GM18951 (cell line): Measurements from ENCODE around the gene KIAA1958.

ENCODE experiments used
- POLR2A ChIP-seq: IDR thresholded peaks from 4 replicates; pipeline ENCODE4 v1.6.1; 2011; ENCODE audit warnings: mild to moderate bottlenecking; ENCODE audit not compliant: insufficient read length, insufficient read depth; ENCODE audit errors: extremely low read depth
- in situ Hi-C: fragments of 300-500 bp; cut with MboI; formaldehyde crosslinking; loops from one replicate; pipeline ENCODE4 v1.12.0; 2022; ENCODE audit warnings: low sequenced_read_pairs, mixed read lengths, inconsistent platforms; ENCODE audit not compliant: unreplicated experiment

KIAA1958 gene

DNA sequence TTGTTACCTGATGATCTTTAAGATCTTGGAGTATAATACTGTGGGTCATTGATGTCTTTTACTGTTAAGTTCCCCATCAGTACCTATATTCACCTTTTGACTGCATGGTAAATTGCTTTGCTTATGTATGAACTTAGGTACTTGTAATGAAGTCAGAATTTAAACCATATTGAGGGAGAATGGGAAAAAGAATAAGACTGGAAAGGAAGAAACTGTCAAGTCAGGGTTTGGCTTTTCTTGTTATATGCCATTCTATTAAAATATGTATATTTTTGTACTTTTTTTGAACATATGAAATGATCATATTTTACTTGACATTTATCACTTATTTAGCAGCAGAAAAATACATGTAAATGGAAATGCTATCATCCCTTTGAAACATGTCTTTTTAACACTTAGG, 58.6 kb downstream of the KIAA1958 start:
- in situ Hi-C loops: no loop called here
- TF ChIP-seq POLR2A: no peak

DNA sequence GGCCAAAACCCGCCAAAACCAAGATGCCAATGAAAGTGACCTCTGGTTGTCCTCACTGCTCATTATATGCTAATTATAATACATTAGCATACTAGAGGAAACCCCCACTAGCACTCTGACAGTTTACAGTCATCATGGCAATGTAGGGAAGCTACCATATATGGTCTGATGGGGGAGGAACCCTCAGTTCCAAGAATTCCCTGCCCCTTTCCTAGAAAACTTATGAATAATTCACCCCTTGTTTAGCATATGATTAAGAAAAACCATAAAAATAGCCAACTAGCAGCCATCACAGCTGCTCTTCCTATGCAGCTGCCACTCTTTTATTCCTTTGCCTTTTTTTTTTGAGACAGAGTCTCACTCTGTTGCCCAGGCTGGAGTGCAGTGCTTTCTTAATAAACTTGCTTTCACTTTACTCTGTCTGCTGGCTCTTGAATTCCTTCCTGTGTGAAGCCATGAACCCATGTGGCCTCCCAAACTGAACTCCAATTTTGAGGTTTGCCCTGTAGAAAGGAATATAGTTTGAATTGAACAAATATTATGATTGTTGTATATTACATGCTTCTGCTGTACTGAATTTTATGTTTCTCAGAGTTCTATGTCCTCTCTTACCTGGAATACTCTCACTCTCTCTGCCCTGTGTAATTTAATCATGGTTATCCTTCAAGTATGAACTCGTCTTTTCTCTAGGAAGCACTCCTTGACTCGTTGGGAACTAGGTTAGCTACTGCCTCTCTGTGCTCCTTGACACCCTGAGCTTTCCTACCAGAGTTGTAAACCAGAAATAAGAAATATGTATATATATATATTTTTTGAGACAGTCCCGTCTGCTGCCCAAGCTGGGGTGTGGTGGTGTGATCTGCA, 59.8 kb downstream of the KIAA1958 start:
- in situ Hi-C loops: no loop called here
- TF ChIP-seq POLR2A: no peak

DNA sequence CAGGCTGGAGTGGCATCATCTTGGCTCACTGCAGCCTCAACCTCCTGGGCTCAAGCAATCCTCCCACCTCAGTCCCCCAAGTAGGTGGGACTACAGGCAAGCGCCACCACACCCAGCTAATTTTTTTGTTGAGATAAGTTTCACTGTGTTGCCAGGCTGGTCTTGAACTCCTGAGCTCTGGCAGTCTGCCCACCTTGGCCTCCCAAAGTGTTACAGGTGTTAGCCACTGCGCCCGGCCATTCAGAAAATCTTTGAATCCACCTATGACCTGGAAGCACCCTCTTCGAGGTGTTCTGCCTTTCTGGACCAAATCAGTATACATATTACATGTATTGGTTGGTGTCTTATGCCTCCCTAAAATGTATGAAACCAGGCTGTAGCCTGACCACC, 61.4 kb downstream of the KIAA1958 start:
- in situ Hi-C loops: no loop called here
- no peak for TF ChIP-seq POLR2A

DNA sequence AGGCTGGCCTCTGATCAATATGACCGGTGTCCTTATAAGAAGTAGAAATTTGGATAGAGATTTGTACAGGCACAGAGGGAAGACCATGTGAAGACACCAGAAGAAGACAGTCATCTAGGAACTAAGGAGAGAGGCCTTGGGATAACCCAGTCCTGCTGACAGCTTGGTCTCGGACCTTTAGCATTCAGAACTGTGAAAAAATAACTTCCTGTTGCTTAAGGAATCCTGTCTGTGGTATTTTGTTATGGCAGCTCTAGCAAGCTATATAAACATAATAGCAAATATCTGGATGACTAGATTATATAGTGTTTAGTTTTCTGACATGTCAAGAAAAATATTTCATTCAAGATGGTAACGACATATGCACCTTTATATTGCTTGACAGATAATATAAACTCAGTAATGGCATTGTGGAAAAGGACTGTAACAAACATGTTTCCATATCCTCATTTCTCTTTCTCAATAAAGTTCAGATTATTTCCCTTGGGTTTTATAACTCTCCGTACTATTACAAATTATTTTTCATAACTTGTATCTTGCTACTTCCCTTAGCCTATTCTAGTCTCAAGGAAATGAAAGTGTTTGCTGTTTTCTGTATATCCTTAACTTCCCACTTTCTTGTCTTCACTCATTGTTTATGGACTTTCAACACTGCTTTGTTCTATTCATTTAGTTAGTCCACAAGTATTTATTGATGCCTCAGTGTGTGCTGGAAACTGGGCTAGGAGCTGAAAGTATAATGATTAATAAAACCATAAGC, 62.4 kb downstream of the KIAA1958 start:
- in situ Hi-C loops: no loop called here
- no peak for TF ChIP-seq POLR2A

DNA sequence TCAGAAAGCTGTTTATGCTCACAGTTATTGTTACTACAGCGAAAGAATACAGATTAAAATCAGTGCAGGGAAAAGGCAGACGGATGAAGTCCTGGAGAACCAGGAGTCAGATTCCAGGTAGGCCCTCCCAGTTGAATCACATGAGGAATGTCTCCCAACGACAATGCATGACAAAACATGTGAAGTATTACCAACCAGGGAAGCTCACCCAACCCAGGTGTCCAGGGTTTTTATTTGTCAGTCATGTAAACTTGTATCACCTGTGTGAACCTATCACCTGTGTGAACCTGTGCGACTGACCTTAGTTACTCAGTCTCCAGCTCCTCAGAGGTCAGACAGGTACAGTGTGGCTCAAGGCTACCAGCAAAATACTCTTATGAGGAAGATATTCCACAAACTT, 63.9 kb downstream of the KIAA1958 start:
- in situ Hi-C loops: no loop called here
- TF ChIP-seq POLR2A: no peak

DNA sequence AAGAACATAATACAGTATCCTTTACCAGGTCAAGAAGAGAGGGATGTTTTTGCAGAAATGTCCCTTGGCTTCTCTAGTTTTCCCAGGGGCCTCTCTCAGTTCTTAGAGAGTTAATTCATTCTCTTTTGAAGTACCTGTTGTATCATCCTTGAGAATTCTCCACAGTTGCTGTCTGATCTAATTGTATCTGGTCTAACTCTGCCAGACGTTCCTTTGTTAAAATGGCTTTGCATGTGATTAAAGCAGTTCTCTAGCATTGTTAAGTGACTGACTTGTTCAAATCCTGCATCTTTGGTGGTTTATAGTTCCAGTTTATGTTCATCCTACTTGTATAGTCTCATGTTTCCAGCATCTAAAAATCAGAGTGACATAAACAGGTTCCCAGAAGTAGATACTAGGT, 65.0 kb downstream of the KIAA1958 start:
- no peak for TF ChIP-seq POLR2A
- in situ Hi-C loops: no loop called here

DNA sequence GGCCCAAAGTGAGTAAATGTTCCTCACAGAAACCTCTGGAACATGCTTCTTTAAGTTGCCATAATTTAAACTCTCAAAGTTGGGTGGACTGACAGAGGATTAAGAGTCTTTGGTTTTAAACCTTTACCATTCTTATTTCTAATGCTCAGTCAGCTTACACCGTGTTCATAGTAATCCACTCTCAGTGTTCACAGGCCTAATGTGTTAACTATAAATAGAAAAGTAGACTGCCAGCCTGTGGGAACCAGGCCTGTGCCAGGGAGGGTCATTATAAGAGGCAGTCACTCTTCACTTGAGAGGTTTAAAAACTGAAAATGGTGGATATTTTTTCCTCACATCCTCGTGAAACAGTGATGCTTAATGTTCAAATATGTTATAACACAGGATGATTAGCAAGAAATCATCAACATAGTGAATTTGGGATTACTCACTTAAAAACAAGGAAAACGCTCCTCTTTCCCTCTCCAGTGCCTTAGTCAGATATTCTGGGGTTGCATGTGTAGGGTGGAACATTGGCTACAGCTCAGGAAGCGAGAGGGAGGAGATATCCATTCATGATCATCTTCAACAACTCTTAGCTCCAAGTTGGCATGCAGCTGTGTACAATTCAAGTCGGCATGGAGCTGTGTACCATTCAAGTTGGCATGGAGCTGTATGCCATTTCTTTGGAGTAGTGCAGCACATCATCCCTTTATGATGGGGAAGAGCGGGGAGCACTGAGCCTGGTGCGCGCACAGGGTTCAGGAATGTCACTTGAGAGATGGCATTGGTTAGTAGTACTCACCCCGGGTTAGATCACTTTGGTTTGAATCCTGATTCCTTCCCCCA, 65.8 kb downstream of the KIAA1958 start:
- in situ Hi-C loops: no loop called here
- no peak for TF ChIP-seq POLR2A

DNA sequence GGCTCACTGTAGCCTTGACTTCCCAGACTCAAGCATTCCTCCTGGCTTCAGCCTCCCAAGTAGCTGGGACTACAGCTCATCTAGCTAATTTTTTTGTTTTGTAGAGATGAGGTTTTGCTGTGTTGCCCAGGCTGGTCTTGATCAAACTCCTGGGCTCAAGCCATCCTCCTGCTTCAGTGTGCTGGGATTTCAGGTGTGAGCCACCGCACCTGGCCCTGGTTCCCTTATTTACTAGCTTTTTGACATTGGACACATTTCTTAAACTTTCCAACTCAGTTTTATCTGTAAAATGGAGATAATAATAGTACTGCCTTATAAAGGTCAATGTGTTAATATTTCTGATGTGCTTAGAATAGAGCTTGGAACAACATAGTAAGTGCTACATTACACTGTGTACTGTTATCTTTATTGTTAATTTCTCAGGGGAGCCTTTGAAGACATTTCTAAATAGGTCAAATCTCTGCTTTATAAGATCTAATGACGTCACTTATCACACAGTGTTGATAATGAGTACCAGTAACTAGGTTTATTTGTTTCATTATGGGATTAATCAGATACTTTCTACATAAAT, 66.7 kb downstream of the KIAA1958 start:
- in situ Hi-C loops: no loop called here
- no peak for TF ChIP-seq POLR2A

DNA sequence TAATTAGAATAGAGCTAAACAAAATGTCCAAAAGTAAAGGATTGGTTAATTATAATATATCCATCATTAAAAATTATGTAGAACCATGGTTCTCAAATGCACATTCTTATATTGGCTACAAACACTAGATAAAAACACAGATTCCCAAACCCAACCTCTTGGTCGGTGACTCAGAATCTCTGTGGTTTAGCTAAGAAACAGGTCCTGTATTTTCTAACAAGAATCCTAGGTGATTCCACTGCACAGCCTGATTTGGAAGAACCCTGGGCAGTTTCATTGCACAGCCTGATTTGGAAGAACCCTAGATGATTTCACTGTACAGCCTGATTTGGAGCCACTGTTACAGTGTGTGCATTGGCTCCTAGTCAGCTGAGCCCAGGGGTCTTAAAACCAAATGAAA, 67.9 kb downstream of the KIAA1958 start:
- in situ Hi-C loops: no loop called here
- TF ChIP-seq POLR2A: no peak

DNA sequence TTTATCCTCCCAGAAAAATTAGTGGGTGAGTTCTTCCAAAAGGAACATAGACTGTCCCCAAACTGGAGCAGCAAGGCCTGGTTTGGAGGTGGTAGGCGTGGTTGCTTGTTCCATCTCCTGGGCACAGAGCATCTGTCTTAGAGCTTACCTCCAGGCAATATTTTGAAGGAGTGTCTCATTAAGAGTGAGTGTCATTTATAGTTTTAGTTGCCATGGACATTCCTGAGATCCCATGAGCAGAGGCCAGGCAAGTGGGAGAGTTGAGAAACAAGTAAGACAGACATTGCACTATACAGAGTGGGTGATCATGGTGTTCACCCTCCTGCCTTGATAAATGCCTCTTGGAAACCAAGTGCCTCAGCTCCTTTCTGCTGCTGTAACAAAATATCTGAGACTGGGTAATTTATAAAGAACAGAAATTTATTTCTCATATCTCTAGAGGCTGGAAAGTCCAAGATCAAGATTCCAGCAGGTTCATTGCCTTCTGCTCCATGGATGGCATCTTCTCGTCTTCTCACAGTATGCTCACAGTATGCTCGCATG, 68.5 kb downstream of the KIAA1958 start:
- no peak for TF ChIP-seq POLR2A
- in situ Hi-C loops: no loop called here

DNA sequence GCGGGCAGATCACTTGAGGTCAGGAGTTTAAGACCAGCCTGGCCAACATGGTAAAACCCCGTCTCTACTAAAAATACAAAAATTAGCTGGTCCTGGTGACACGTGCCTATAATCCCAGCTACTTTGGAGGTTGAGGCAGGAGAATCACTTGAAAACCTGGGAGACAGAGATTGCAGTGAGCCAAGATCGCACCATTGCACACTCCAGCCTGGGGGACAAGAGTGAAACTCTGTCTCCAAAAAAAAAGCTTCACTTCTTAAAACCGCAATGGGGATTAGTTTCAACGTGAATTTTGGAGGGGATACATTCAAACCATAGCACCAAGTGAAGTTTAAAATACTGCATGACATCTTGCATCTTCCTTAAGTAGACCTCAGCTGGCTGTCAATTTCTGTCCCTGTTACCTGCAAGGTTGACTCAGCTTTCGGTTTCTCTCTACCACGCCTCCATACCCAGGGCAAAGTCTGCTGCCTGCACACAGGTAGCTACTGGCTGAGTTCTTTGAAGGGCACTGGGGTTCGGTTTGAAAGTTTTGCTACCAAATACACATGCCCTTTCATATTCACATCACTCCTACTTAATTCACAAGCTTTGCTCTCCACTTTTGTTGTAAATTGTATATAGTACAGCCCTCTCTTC, 69.3 kb downstream of the KIAA1958 start:
- in situ Hi-C loops: no loop called here
- TF ChIP-seq POLR2A: no peak
